Measurements from ENCODE around the gene BRME1.
"Not testable (repeated sequence)": the region's sequence is repeated elsewhere in the genome, so short reads cannot be mapped to it uniquely, and the experiment has no call there.

BRME1 gene

DNA sequence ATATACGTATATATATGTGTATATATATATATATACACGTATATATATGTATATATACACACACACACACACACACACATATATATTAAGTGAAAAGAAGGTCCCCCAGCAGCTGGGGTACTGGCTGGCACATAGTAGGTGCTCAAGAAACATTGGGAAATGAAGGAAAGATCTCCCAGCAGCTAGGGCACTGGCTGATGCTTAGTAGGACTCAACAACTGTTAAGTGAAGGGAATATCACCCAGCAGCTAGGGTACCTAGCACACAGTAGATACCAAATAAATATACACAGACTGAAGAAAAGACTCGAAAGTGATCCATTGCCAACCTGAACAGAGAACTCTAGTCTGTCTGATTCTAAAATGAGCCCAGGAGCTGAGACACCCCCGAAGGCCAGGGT, 20.1 kb upstream of the BRME1 start:
- peaks cover 14 to 34% of the 10 kb centered on the region in 2 donors for H3K36me3 ChIP-seq (ENCODE audit: control insufficient read depth in 2 of 2, insufficient read depth in 2 of 2, low read length in 2 of 2)
- H3K27ac ChIP-seq (ENCODE audit: low read length), result no peak overlapping the region
- H3K4me3 ChIP-seq (ENCODE audit: low read length in 2 of 2), result no peak overlapping the region
- no peaks in the 10 kb centered on the region for H3K4me1 ChIP-seq (ENCODE audit: control insufficient read depth, insufficient read depth, low read length)
- no peak overlapping the region for H3K9ac ChIP-seq (ENCODE audit: low read length in 2 of 2)
- H3K9me3 ChIP-seq (ENCODE audit: control insufficient read depth in 2 of 2, low read length in 2 of 2), result peaks cover 0 to 1% of the 10 kb centered on the region in 2 donors
- no peaks in the 10 kb centered on the region for H3K27me3 ChIP-seq (ENCODE audit: control insufficient read depth in 1 of 2, insufficient read depth in 2 of 2, low read length in 2 of 2)

DNA sequence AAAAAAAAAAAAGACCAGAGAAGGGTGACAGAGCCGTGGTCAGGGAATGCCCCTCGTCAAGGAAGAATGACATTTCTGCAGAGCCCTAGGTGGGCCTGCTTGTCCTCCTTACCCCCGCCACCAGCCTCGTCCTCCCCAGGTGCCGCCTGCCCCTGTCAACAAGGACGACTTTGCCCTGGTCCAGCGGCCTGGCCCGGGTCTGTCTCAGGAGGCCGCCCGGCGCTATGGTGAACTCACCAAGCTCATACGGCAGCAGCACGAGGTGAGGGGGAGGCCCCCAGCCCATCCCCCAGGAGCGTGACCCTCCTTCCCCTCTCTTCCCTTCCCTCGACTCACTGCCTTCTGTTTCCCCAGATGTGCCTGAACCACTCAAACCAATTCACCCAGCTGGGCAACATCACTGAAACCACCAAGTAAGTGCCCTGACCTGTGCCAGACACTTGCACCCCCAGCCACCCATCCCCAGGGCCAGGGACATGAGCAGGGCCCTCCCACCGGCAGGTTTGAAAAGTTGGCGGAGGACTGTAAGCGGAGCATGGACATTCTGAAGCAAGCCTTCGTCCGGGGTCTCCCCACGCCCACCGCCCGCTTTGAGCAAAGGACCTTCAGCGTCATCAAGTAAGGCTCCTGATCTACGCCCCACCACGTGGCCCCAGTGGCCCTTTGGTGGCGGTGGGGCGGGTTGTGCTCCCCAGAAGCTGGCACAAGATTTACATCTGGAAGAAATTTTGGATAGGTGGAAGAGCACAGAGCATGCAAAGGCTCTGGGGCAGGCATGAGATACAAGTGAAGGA, 17.5 kb upstream of the BRME1 start:
- no peaks in the 10 kb centered on the region for H3K4me1 ChIP-seq (ENCODE audit: control insufficient read depth, insufficient read depth, low read length)
- H3K36me3 ChIP-seq (ENCODE audit: control insufficient read depth in 2 of 2, insufficient read depth in 2 of 2, low read length in 2 of 2), result peaks cover 19 to 40% of the 10 kb centered on the region in 2 donors
- no peak overlapping the region for H3K27ac ChIP-seq (ENCODE audit: low read length)
- H3K4me3 ChIP-seq (ENCODE audit: low read length in 2 of 2), result no peak overlapping the region
- no peaks in the 10 kb centered on the region for H3K27me3 ChIP-seq (ENCODE audit: control insufficient read depth in 1 of 2, insufficient read depth in 2 of 2, low read length in 2 of 2)
- H3K9me3 ChIP-seq (ENCODE audit: control insufficient read depth in 2 of 2, low read length in 2 of 2), result peaks cover 0 to 6% of the 10 kb centered on the region in 2 donors
- no peak overlapping the region for H3K9ac ChIP-seq (ENCODE audit: low read length in 2 of 2)

GRCh38 chr19:13922118-13922517, 16.2 kb upstream of the BRME1 start:
- not testable (repeated sequence) for H3K9me3 ChIP-seq (ENCODE audit: control insufficient read depth in 2 of 2, low read length in 2 of 2); H3K4me1 ChIP-seq (ENCODE audit: control insufficient read depth, insufficient read depth, low read length); H3K27ac ChIP-seq (ENCODE audit: low read length); H3K9ac ChIP-seq (ENCODE audit: low read length in 2 of 2); H3K27me3 ChIP-seq (ENCODE audit: control insufficient read depth in 1 of 2, insufficient read depth in 2 of 2, low read length in 2 of 2); H3K4me3 ChIP-seq (ENCODE audit: low read length in 2 of 2)
- peaks cover 23 to 42% of the 10 kb centered on the region in 2 donors for H3K36me3 ChIP-seq (ENCODE audit: control insufficient read depth in 2 of 2, insufficient read depth in 2 of 2, low read length in 2 of 2)

GRCh38 chr19:13920940-13921747, 15.2 kb upstream of the BRME1 start:
- Histone ChIP-seq H3K4me1 (ENCODE audit: control insufficient read depth, insufficient read depth, low read length) (no peaks in the 10 kb centered on the region), H3K36me3 (ENCODE audit: control insufficient read depth in 2 of 2, insufficient read depth in 2 of 2, low read length in 2 of 2) (peaks cover 20 to 33% of the 10 kb centered on the region in 2 donors), H3K9me3 (ENCODE audit: control insufficient read depth in 2 of 2, low read length in 2 of 2) (peaks cover 0 to 6% of the 10 kb centered on the region in 2 donors), H3K4me3 (ENCODE audit: low read length in 2 of 2) (no peak overlapping the region), H3K27ac (ENCODE audit: low read length) (no peak overlapping the region), H3K9ac (ENCODE audit: low read length in 2 of 2) (no peak overlapping the region), H3K27me3 (ENCODE audit: control insufficient read depth in 1 of 2, insufficient read depth in 2 of 2, low read length in 2 of 2) (no peaks in the 10 kb centered on the region)

DNA sequence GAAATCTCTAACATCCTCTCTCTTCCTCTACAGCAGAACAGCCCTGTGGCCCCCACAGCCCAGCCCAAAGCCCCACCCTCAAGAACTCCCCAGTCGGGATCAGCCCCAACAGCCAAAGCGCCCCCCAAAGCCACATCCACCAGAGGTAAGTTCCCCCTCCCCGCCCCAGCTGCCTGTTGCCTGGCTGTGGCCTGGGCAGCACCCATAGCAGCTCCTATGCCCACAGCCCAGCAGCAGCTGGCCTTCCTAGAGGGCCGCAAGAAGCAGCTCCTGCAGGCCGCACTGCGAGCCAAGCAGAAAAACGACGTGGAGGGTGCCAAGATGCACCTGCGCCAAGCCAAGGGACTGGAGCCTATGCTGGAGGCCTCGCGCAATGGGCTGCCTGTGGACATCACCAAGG, 14.6 kb upstream of the BRME1 start:
- no peaks in the 10 kb centered on the region for H3K4me1 ChIP-seq (ENCODE audit: control insufficient read depth, insufficient read depth, low read length)
- peaks cover 0 to 6% of the 10 kb centered on the region in 2 donors for H3K9me3 ChIP-seq (ENCODE audit: control insufficient read depth in 2 of 2, low read length in 2 of 2)
- H3K4me3 ChIP-seq (ENCODE audit: low read length in 2 of 2), result no peak overlapping the region
- H3K27me3 ChIP-seq (ENCODE audit: control insufficient read depth in 1 of 2, insufficient read depth in 2 of 2, low read length in 2 of 2), result no peaks in the 10 kb centered on the region
- H3K27ac ChIP-seq (ENCODE audit: low read length), result no peak overlapping the region
- H3K36me3 ChIP-seq (ENCODE audit: control insufficient read depth in 2 of 2, insufficient read depth in 2 of 2, low read length in 2 of 2), result peaks cover 21 to 37% of the 10 kb centered on the region in 2 donors
- H3K9ac ChIP-seq (ENCODE audit: low read length in 2 of 2), result no peak overlapping the region

DNA sequence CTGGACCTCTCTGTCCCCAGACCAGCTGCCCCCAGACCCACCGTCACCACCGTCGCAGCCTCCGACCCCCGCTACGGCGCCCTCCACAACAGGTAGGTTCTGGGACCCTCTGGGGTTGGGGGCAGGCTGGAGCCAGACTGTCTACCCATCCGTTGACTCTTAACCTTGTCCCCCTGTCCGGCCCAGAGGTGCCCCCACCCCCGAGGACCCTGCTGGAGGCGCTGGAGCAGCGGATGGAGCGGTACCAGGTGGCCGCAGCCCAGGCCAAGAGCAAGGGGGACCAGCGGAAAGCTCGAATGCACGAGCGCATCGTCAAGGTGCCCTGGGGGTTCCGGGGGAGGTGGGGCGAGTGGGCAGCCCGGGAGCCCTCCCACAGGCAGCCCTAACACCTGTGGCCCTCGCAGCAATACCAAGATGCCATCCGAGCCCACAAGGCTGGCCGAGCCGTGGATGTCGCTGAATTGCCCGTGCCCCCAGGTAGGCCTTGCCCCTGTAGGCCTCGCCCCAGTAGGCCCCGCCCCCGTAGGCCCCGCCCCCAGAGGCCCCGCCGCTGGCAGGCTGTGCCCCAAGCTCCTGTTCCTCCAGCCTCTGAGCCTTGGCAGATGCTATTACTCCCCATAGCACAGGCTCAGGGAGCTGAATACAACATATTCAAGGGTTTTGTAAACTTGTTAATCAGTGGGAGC, 13.0 kb upstream of the BRME1 start:
- H3K9ac ChIP-seq (ENCODE audit: low read length in 2 of 2), result no peak overlapping the region
- no peak overlapping the region for H3K27ac ChIP-seq (ENCODE audit: low read length)
- H3K4me1 ChIP-seq (ENCODE audit: control insufficient read depth, insufficient read depth, low read length), result no peaks in the 10 kb centered on the region
- H3K27me3 ChIP-seq (ENCODE audit: control insufficient read depth in 1 of 2, insufficient read depth in 2 of 2, low read length in 2 of 2), result no peaks in the 10 kb centered on the region
- peaks cover 0 to 6% of the 10 kb centered on the region in 2 donors for H3K9me3 ChIP-seq (ENCODE audit: control insufficient read depth in 2 of 2, low read length in 2 of 2)
- no peak overlapping the region for H3K4me3 ChIP-seq (ENCODE audit: low read length in 2 of 2)
- peaks cover 24 to 34% of the 10 kb centered on the region in 2 donors for H3K36me3 ChIP-seq (ENCODE audit: control insufficient read depth in 2 of 2, insufficient read depth in 2 of 2, low read length in 2 of 2)

GRCh38 chr19:13917888-13918406, 12.0 kb upstream of the BRME1 start:
- Histone ChIP-seq H3K27me3 (ENCODE audit: control insufficient read depth in 1 of 2, insufficient read depth in 2 of 2, low read length in 2 of 2) (no peaks in the 10 kb centered on the region), H3K27ac (ENCODE audit: low read length) (no peak overlapping the region)

GRCh38 chr19:13914777-13915176, 8.9 kb upstream of the BRME1 start:
- peaks cover 22 to 26% of the 10 kb centered on the region in 2 donors for H3K36me3 ChIP-seq (ENCODE audit: control insufficient read depth in 2 of 2, insufficient read depth in 2 of 2, low read length in 2 of 2)
- no peaks in the 10 kb centered on the region for H3K27me3 ChIP-seq (ENCODE audit: control insufficient read depth in 1 of 2, insufficient read depth in 2 of 2, low read length in 2 of 2)
- H3K27ac ChIP-seq (ENCODE audit: low read length), result no peak overlapping the region
- no peak overlapping the region for H3K4me3 ChIP-seq (ENCODE audit: low read length in 2 of 2)
- H3K4me1 ChIP-seq (ENCODE audit: control insufficient read depth, insufficient read depth, low read length), result no peaks in the 10 kb centered on the region
- H3K9ac ChIP-seq (ENCODE audit: low read length in 2 of 2), result no peak overlapping the region
- H3K9me3 ChIP-seq (ENCODE audit: control insufficient read depth in 2 of 2, low read length in 2 of 2), result no peaks in the 10 kb centered on the region

More at GRCh38 chr19:13917888-13918406, 12.0 kb upstream of the BRME1 start:
- H3K9me3 ChIP-seq (ENCODE audit: control insufficient read depth in 2 of 2, low read length in 2 of 2), result peaks cover 0 to 6% of the 10 kb centered on the region in 2 donors
- H3K4me1 ChIP-seq (ENCODE audit: control insufficient read depth, insufficient read depth, low read length), result no peaks in the 10 kb centered on the region
- no peak overlapping the region for H3K4me3 ChIP-seq (ENCODE audit: low read length in 2 of 2)
- peaks cover 28 to 32% of the 10 kb centered on the region in 2 donors for H3K36me3 ChIP-seq (ENCODE audit: control insufficient read depth in 2 of 2, insufficient read depth in 2 of 2, low read length in 2 of 2)
- H3K9ac ChIP-seq (ENCODE audit: low read length in 2 of 2), result no peak overlapping the region

DNA sequence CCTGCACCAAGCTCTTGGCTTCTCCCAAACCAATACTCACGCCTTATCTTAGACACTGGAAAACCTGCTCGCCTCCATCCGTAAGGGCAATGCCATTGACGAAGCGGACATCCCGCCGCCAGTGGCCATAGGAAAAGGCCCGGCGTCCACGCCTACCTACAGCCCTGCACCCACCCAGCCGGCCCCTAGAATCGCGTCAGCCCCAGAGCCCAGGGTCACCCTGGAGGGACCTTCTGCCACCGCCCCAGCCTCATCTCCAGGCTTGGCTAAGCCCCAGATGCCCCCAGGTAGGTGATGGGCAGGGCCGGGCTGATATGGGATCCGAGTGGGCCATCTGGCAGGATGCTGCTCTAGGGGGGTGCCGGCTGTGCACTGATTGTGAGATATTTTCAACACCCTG, 7.4 kb upstream of the BRME1 start:
- Histone ChIP-seq H3K9ac (ENCODE audit: low read length in 2 of 2) (no peak overlapping the region), H3K36me3 (ENCODE audit: control insufficient read depth in 2 of 2, insufficient read depth in 2 of 2, low read length in 2 of 2) (peaks cover 20 to 26% of the 10 kb centered on the region in 2 donors), H3K27ac (ENCODE audit: low read length) (no peak overlapping the region), H3K4me3 (ENCODE audit: low read length in 2 of 2) (no peak overlapping the region), H3K27me3 (ENCODE audit: control insufficient read depth in 1 of 2, insufficient read depth in 2 of 2, low read length in 2 of 2) (no peaks in the 10 kb centered on the region), H3K9me3 (ENCODE audit: control insufficient read depth in 2 of 2, low read length in 2 of 2) (no peaks in the 10 kb centered on the region), H3K4me1 (ENCODE audit: control insufficient read depth, insufficient read depth, low read length) (no peaks in the 10 kb centered on the region)

GRCh38 chr19:13909430-13909829, 3.5 kb upstream of the BRME1 start:
- Histone ChIP-seq H3K27me3 (ENCODE audit: control insufficient read depth in 1 of 2, insufficient read depth in 2 of 2, low read length in 2 of 2) (no peaks in the 10 kb centered on the region), H3K4me3 (ENCODE audit: low read length in 2 of 2) (no peak overlapping the region), H3K27ac (ENCODE audit: low read length) (no peak overlapping the region), H3K9ac (ENCODE audit: low read length in 2 of 2) (no peak overlapping the region), H3K36me3 (ENCODE audit: control insufficient read depth in 2 of 2, insufficient read depth in 2 of 2, low read length in 2 of 2) (peaks cover 10 to 14% of the 10 kb centered on the region in 2 donors), H3K4me1 (ENCODE audit: control insufficient read depth, insufficient read depth, low read length) (peaks cover 16% of the 10 kb centered on the region), H3K9me3 (ENCODE audit: control insufficient read depth in 2 of 2, low read length in 2 of 2) (no peaks in the 10 kb centered on the region)
